Metanephros (tissue), 1 donor: Measurements from ENCODE around the gene HNRNPH3. TPM values are rescaled to one million over a fixed set of nuclear protein-coding genes. Genes with fewer than 3 reads are reported as not detected.

ENCODE experiments used
- total RNA-seq: library from RNA; depleted of rRNA; stranded (reverse); fragments of >200 nt; gene quantifications from one replicate; pipeline ENCODE4 v1.2.3, GENCODE V29; 2014

HNRNPH3 gene, protein sequence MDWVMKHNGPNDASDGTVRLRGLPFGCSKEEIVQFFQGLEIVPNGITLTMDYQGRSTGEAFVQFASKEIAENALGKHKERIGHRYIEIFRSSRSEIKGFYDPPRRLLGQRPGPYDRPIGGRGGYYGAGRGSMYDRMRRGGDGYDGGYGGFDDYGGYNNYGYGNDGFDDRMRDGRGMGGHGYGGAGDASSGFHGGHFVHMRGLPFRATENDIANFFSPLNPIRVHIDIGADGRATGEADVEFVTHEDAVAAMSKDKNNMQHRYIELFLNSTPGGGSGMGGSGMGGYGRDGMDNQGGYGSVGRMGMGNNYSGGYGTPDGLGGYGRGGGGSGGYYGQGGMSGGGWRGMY
- 61.4 TPM for total RNA-seq

DNA sequence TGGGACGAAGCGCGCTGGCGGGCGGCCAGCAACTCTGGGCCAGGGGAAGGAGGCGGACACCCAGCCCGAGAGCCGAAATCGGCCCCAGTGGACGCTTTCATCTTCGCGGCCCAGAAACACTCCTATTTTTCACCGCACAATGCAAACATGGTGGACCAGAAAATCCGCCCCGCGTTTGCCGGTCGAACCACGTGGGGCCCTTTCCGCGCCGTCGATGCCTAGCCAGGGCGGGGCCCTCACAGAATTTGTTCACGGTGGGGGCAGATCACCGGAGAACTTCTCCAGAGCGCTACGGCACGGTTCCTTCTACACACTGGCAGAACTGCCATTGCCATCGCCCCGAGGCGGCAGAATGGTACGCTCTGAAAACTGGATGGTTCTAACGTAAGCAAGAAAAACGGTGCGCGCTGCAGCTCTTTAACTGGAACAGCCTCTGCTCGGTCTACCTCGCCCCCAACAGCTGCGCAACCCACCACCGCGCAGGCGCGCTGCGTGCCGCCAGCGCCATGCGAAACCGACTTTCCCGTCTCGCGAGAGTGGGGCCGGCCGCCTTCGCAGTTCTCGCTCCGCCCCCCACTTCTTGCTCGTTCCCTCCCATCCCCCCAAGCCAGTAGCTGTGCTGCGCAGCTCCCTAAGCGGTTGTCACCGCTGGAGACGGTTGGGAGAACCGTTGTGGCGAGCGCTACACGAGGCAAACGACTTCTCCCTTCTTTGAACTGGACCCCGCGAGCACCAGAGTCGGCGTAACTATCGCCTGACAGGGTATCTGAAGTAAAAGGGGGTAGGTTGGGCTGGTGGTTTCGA is at the start of gene HNRNPH3:
Gene HNRNPH3 (plus strand): TSS at position 610 of the 804 bp plus-strand sequence. CDS start 5,158 bp downstream, outside the sequence.

DNA sequence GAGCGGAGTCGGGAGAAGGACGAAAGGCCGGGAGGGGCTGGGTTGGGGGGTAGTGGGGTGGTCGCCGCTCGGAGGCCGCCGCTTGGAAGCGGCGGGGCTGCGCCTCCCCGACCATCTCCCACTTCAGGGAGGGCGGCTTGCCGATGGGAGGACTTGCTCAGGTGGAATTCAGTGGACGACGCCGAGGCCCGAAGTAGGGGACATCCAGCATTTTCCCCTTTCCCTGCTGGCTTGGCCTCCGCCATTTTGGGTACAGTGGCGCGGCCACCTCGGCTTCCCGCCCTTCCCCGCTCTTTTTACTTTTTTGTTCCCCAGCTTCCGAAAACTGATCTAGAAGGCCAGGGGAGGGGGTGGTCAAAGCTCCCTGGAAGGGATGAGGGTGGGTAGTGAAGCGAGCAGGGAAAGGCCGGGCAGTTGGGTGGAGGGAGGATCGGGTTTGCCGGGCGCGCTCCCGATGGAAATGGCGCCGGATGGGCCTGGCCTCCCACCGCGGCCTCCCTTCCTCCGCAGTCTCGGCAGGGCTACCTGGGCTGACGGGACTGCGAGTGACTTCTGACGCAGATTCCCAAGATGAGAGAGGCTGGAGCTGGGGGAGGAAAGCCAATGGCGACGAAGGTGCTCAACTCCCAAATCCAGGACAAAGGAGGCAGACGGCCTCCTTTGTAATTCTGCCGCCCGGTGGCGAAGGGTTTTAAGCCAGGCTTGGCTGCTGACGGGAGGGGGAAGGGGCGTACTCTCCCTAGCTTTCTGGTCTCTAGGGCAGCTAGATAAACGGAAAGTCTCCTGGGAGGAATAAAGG is 594 bp downstream of the HNRNPH3 start, which contains the start of gene PBLD:
Gene PBLD (minus strand): TSS at position 670 of the 799 bp plus-strand sequence. CDS start 26,084 bp downstream, outside the sequence.

Other genes with a start within 250 kb of the HNRNPH3 start
- gene MYPN, start 222.6 kb upstream of the HNRNPH3 start, total RNA-seq = 20.4 TPM
- 1.5 TPM for gene ATOH7, start 100.0 kb upstream of the HNRNPH3 start, total RNA-seq
- 57.3 TPM for gene PBLD, start 864 bp downstream of the HNRNPH3 start, total RNA-seq
- 39.3 TPM for gene RUFY2, start 75.2 kb downstream of the HNRNPH3 start, total RNA-seq
- 7.8 TPM for gene DNA2, start 139.9 kb downstream of the HNRNPH3 start, total RNA-seq
- 36.0 TPM for gene SLC25A16, start 195.5 kb downstream of the HNRNPH3 start, total RNA-seq
- 16.5 TPM for gene TET1, start 228.3 kb downstream of the HNRNPH3 start, total RNA-seq